HG03097 (cell line): ENCODE results near the gene SEPTIN8.

Source experiments
- ATAC-seq: cut with Tn5 transposase; IDR thresholded peaks from one replicate; pipeline ENCODE4 v1.9.1; 2021; ENCODE audit not compliant: unreplicated experiment, low FRiP score

SEPTIN8 gene

DNA sequence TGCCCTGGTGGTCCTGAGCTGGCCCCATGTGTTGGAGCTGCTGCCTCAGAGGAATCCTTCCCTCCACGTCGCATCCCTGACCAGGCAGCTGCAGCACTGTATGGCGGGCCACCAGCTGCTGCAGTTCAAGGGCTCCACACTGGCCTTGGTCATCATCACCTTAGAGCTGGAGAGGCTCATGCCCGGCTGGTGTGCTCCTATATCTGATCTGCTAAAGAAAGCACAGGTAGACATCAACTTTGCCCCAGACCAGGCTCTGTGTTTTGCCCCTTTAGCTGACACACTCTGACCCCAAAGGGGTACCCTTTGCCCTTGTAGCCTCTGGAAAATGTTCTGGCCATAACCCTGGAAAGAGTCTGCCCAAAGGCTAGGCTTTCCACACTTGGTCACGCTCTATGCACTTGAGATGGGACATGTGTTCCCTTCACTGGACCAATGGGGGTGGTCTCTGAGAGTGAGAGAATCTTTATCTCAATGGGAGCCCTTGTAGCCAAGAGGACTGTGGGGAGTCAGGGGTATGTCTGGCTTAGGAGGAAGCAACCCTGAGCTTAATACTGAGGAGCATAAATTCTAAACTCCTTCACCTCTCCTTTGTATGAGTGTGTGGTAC lies 25.0 kb downstream of the SEPTIN8 start:
- no peak for ATAC-seq

DNA sequence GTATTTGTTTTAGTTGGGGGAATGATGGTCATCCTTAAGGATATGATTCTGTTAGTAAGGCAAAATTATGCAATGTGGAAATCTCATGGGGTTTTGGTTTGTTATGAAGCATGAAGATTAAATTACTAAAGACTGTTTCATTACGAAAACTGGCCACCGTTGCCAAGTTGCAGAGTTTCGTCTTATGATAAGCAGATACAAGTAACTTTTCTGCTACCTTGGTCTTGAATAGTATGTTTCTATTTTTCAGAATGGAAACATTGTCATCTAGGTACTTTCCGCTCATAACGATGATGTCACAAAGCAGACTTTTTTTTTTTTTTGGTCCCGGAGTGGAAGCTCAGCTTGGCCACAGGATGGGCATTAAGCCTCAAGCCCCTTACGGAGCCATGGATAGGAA lies 25.6 kb downstream of the SEPTIN8 start:
- ATAC-seq: no peak

DNA sequence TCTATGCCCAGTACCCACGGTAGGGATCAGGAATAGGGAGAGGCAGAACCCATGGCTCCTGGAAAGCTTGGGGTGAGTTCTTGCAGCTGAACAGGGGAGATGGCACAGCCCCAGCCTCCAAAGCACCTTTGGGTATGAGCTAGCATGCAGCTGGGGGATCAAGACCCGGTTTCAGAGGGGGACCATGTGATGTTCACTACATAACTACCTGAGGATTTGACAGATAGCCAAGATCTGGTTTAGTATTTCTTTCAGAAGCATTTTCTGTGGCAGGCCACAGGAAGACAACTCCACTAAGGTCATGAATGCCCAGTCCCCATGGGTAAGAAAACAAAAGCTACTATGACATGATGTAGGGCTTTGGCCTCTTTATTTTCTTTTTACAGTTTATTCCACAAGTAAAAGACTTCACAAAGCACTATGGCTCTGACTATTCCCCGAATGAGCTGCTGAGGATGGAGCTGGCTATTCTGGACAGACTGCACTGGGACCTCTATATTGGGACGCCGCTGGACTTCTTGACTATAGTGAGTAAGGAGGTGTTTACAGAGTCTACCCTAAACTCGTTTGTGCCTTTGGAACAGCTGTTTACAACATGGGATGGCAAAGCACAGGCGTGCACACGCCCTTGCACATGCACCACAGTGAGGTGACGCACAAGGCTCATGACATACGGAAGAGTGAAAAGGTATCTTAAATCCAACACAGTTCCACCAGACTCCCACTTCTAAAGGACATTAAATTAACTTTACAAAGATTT lies 26.4 kb downstream of the SEPTIN8 start:
- ATAC-seq: peak; percentile 29

DNA sequence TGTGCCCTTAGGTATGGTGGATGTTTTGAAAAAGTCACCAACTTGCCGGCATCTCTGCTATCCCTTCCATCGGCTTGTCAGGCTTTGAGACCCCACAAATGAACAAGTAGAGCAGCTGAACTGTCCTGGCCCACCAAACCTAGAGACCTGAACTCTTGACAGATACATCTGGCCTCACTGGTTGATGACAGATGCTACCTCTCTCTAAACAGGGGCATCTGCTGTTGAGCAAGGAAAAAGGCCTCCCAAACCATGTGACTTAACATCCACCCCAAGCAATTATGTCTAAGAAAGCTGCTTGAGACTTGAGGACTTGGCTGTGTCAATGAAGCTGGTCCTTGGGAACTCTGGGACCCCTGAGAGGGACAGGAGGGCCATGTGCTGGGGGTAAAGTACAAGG lies 27.5 kb downstream of the SEPTIN8 start:
- no peak for ATAC-seq

DNA sequence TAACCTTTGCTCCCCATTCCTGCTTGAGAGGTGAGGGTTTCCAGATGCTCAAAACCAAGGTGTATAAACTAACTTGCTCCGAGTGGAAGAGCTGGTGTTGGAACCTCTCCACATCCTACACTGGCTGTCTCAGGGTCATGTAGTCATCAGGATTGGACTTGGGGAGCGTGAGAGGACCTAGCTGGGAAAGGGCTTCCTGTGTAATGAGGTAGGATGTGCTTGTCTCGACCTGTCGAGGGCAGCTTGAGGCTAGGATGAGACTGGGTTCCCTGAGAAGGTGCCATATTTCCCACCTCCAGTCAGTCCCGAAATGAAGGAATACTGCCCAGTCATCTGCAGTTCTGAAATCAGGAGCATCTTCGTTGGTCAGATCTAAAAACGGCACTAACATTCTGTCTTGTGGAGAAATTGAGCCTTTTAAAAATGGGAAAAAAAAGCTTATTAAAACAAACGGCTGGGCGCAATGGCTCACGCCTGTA lies 28.5 kb downstream of the SEPTIN8 start:
- ATAC-seq: no peak

DNA sequence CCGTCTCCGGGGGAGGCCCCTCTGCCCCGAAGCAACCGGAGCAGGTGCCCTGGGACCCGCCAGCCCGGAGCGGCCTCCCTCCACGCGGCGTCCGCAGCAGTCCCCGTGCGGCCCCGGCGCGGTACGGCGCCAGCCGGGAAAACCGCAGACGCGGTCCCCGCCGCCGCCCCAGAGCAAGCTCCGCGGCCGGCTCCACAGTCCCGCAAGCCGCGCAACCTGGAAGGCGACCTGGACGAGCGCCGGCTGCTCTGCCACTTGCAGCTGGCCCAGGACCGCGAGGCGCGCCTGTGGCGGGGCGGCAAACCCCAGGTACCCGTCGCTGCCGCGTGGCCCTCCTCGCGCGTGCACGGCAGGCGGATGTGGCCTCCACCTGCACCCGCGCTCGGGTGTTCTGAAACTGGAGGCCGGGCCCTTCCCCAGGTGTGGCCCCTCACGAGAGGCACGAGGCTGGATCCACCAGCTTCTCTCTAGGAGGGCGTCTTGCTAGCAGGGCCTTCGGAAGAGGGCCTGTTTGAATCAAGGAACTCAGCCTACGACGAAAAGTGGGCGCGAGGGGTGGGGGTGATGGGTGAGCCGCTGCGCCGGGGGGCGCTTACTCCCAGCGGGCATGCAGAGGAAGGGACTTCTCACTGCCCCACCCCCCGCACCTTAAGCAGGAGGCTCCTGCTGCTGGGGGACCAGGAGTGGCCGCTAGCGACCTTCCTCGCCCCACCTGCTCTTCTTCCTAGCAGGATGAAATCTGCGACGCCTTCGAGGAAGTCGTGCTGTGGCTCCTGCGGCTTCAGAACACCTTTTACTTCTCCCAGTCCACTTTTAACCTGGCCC lies 29.2 kb downstream of the SEPTIN8 start:
- no peak for ATAC-seq

DNA sequence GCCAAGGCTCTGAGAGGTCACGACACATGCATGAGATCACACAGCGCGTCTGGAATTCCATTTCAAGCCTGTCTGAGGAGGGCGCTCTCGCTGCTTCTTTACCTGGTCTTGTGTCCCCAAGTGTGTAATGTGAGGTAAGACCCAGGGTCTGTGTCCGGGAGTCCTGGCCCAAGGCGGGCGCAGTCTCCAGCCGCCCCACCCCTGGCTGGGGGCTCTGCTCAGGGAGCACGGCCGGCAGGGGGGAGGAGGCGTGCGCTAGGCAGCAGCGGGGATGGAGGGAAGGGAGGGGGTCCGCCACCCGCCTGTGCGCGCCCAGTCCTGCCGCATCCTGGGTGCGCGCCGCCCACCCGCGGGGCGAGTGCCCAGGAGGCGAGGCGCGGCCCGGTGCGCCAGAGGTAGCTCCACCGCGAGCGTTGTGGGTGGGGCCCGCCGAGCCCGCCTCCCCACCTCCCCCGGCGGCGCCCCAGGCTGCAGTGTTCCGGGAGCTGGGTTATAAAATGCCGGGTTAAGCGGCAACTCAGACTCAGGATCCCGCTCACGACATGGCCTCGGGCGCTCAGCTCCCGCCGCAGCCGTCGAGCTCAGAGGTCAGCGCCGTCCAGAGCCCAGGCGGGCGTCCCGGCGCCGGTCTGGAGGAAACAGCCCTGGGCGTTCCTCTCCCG lies 30.0 kb downstream of the SEPTIN8 start, which contains the start of gene CCNI2:
Gene CCNI2, plus strand, starts transcription at position 473 of the 662 bp plus-strand sequence. Its CDS starts 70 bp downstream, at position 543.
- no peak for ATAC-seq

DNA sequence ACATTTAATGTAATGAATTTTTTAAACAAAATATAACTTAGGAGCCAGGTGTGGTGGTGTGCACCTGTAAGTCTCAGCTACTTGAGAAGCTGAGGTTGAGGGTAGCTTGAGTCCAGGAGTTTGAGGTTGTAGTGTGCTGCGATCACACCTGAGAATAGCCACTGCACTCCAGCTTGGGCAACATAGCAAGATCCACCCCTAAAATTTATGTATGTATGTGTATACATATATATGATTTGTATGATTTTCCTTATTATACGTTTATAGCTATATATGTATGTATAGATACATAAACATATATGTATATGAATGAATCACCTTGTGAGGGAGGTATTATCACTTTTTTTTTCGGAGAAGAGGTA lies 30.5 kb downstream of the SEPTIN8 start:
- ATAC-seq: no peak

DNA sequence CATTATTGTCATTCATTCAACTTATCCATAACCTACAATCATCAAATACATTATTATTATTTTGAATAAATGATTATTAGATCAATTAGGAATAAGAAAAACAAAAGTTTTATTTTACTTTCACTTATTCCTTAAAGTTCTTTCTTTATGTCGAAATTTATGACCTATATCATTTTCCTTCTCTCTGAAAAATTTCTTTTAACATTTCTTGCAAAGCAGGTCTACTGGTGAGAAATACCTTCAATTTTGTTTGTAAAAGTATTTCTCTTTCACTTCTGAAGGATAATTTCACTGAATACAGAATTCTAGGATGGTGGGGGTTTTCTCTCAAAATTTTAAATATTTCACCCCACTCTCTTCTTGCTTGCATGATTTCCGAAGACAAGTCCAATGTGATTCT lies 32.4 kb downstream of the SEPTIN8 start:
- ATAC-seq: no peak

DNA sequence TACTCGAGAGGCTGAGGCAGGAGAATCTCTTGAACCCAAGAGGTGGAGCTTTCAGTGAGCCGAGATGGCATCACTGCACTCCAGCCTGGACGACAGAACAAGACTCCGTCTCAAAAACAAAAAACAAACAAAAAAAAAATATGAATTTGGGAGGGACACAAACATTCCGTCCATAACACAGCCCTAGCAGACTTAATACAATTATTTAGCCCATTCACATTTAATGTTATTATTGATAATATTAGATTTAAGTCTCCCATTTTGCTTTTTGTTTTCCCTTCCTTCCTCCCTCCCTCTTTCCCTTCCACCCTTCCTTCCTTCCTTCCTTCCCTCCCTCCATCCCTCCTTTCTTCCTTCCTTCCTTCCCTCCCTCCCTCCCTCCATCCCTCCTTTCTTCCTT lies 34.4 kb downstream of the SEPTIN8 start:
- no peak for ATAC-seq

DNA sequence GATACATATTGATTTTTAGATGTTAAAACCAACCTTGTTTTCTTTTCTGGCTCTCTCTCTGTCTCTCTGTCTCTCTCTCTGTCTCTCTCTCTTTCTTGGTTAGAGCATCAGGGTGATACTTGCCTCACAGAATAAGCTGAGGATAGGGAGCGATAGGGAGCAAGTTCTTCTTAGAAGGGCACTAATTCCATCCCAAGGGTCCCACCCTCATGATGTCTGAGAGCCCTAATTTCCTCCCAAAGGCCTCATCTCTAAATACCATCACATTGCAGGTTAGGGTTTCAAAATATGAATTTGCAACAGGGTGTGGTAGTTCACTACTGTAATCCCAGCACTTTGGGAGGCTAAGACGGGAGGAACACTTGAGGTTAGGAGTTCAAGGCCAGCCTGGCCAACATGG lies 34.9 kb downstream of the SEPTIN8 start:
- ATAC-seq: no peak

DNA sequence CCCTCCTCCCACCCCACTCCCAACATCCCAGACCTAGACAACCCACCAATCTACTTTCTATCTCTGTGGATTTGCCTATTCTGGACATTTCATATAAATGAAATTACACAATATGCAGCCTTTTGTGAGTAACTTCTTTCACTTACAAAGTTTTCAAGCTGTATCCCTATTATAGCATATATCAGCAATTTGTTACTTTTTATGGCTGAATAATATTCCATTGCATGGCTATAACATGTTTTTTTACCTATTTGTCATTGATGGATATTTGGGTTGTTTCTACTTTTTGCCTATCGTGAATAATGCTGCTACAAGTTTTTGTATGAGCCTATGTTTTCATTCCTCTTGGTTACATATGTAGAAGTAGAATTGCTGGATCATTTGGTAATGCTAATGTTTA lies 37.8 kb downstream of the SEPTIN8 start:
- ATAC-seq: no peak

DNA sequence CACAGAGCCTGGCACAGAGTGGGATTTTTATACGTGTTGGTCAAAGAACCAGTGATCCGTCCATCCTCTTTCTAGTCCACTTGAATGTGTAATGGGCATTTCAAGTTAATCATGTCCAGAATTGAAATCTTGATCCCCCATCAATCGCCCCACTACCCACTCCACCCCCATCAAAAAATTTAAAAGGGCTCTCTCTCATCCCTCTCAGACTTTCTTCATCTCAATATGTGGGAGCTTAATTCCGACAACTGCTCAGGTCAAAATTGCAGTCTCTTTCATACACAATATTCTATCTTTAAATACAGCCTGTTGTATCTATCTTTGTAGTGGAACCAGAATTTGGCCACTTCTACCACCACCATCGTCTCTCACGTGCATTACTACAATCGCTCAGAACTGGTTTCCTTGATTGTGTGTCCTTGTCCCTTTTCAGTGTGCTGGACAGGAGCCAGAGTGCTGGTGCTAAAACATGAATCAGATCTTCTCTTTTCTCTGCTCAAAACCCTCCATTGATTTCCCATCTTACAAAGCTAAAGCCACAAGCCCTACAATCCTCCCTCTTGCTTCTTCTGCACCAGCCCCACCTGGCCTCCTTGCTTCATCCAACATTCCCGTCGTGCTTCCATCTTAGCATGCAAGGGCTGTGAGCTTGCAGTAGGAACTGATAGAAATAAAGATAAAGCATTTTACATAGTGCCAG lies 38.9 kb downstream of the SEPTIN8 start:
- ATAC-seq: no peak

DNA sequence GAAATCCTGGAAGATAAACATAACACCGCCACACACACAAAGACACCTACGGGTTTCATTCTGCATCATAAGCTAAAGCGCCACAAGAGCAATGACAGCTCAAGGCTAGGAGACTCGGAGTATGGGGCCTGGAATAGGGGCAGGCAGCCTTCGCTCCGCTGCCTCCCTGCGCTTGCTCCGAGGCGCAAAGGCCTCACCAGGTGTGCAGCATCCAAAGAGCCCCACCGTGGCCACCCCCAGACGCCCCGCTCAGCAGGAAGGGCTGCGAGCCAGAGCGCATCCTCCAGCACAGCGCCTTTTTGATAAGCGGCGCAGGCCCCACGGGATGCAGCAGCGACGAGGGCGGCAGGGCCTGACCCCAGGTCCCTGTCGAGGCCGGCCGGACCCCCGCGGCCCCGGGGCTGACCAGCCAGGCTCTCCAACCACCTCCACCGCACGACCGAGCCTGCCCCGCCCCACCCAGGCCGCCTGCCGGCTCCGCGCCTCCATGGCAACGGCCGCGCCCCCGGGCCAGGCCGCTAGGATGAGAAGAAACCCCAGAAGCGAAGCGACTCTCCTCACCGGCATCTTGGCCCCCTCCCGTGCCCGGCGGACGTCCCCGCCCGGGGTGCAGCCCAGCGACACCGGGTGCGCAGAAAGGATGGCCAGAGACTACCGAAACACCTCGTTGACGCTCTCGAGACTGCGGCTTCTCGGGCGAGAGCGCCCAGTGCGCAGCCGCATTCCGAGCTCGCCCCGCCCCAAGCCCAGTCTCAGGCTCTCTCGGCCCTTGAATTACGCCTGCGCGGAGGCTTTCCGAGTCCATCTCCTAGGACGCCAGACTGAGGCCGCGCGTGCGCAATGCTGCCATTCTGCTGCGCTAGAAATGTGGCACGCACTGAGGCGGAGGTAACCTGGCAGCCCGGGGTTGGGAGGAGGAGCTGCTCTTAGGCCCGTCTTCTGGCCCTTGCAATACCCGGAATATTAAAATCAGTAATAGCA lies 39.9 kb downstream of the SEPTIN8 start, which contains the start of gene KIF3A:
Gene KIF3A, minus strand, starts transcription at position 694 of the 981 bp plus-strand sequence. Its CDS starts 127 bp downstream, at position 567.
- ATAC-seq: peak; percentile 87

DNA sequence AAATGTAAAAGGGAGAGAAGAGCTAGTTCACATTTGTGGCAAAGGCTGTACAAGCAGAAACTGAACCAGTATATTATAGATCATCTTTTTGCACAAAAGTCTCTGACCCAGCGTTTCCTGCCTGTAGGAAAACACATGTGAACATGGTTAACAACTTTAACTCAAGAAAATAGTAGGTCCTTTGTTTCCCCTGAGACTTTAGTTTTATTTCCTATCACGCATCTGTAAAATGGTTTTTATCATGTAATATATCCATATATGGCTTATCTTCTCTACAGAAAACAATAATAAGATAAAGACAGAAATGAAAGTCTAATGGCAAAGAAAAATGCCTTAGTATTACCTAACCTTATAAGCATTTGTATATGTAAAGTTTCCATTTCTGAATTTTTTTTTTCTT lies 42.4 kb downstream of the SEPTIN8 start:
- ATAC-seq: no peak

DNA sequence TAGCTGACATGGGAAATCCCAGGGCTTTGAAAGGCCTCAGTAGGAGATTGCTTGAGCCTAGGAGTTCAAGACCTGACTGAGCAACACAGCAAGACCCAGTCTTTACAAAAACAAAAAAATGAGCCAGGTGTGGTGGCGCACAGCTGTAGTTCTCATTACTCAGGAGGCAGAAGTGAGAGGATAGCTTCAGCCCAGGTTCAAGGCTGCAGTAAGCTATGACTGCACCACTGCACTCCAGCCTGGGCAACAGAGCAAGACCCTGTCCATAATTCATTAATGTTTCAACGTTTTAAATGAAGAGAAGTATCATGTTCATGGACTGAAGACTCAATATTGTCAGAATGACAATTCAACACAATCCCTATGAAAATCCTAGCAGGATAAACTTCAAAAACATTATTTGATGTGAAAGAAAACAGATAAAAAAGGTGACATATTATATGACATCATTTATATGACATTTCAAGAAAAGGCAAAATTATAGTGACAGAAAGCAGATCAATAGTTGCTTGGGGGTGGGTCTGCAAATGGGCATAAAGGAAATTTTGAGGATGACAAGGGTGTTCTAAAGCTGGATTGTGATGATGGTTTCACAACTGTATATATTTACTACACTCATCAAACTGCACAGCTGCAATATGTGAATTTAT lies 43.4 kb downstream of the SEPTIN8 start:
- ATAC-seq: no peak

DNA sequence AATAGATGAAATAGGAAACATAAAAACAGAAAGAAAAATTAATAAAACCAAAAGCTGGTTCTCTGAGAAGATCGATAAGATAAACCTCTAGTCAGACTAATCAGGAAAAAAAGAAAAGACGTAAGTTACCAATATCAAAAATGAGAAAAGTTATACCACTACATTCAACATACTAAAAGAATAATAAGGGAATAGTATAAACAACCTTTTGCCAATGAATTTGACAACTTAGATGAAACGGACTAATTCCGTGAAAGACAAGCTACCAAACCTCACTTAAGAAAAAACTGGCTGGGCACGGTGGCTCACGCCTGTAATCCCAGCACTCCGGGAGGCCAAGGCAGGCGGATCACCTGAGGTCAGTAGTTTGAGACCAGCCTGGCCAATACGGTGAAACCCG lies 47.1 kb downstream of the SEPTIN8 start:
- ATAC-seq: no peak

DNA sequence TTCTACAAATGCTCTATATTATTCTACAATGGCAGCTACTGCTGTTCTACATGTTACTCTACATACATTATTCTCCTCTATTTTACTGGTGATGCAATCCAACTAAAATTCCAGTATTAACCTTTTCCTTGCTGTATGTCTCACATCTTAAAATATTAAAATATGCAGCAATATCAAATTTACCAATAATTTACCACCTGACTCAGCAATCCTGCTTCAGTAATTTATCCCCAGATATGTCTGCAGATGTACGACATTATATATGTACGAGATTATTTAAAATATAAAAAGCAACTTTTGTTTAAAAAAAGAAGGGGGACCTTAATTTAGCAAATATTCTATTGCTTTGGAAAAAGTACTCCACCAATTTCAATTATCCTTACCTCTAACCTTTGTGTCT lies 51.3 kb downstream of the SEPTIN8 start:
- no peak for ATAC-seq
